H1 (cell line): Measurements from ENCODE around the gene EXOSC1. TPM values are rescaled to one million over a fixed set of nuclear protein-coding genes. Genes with fewer than 3 reads are reported as not detected.

Source experiments
- CTCF ChIA-PET: fragments of 300-600 bp; sonication (Branson Sonifier 250); formaldehyde crosslinking; loops from one replicate; lab custom pipeline; 2021; ENCODE audit not compliant: partially characterized antibody; lab: Charles Lee
- POLR2A ChIA-PET: fragments of 300-600 bp; sonication (Branson Sonifier 250); formaldehyde crosslinking; loops from one replicate; lab custom pipeline; 2021; ENCODE audit warnings: inconsistent platforms; ENCODE audit not compliant: partially characterized antibody; lab: Charles Lee
- DNase-seq, 2 experiments: peaks; one replicate each; pipeline versions ENCODE4 v3.0.0 to v3.0.0-alpha.2; 2010 to 2022; ENCODE audit warnings: low spot score in 2 of 2, low read depth in 1 of 2, mixed read lengths in 1 of 2
- FAIRE-seq: peaks from 2 replicates; lab custom pipeline; 2011; peaks lifted over from hg19 to GRCh38; lab: Jason Lieb, UNC
- H2AFZ ChIP-seq: 2 replicates; pipeline ENCODE4 v1.8.1; 2012; ENCODE audit warnings: low read length, inconsistent platforms
- H2AK5ac ChIP-seq: 2 replicates; pipeline ENCODE4 v1.6.1; 2013; ENCODE audit warnings: low read depth, low read length
- H2BK120ac ChIP-seq: replicated peaks from 2 replicates; pipeline ENCODE3; 2013; ENCODE audit warnings: low read depth, low read length, inconsistent platforms
- H2BK12ac ChIP-seq: 2 replicates; pipeline ENCODE4 v1.6.1; 2013; ENCODE audit warnings: low read depth, low read length
- H2BK15ac ChIP-seq: 2 replicates; pipeline ENCODE4 v1.6.1; 2013; ENCODE audit warnings: low read length
- H2BK20ac ChIP-seq: 2 replicates; pipeline ENCODE4 v1.6.1; 2013; ENCODE audit warnings: low read length
- H2BK5ac ChIP-seq: 2 replicates; pipeline ENCODE4 v1.6.1; 2013; ENCODE audit warnings: low read depth, low read length
- H3K14ac ChIP-seq: 2 replicates; pipeline ENCODE4 v1.6.1; 2013; ENCODE audit warnings: inconsistent platforms; ENCODE audit not compliant: insufficient read length
- H3K18ac ChIP-seq: 2 replicates; pipeline ENCODE4 v1.6.1; 2013; ENCODE audit warnings: low read length; ENCODE audit errors: extremely low read depth
- H3K23ac ChIP-seq: 2 replicates; pipeline ENCODE4 v1.6.1; 2013; ENCODE audit warnings: inconsistent platforms; ENCODE audit not compliant: insufficient read length
- H3K23me2 ChIP-seq: 2 replicates; pipeline ENCODE4 v1.6.1; 2013; ENCODE audit warnings: low read depth, low read length
- H3K27ac ChIP-seq: 2 replicates; pipeline ENCODE4 v1.6.1; 2011; ENCODE audit warnings: low read depth, low read length, inconsistent platforms
- H3K27me3 ChIP-seq, 4 experiments: replicated peaks in 1 of 4; 1 replicate in 1 of 4; 2 replicates in 3 of 4; pipeline versions ENCODE4 v1.6.1 to v1.8.1; 2011 to 2013; ENCODE audit warnings: low read length in 3 of 4, mild to moderate bottlenecking in 3 of 4, inconsistent platforms in 2 of 4, mixed read lengths in 2 of 4, moderate library complexity in 1 of 4; ENCODE audit not compliant: control insufficient read depth in 3 of 4, insufficient read depth in 3 of 4; ENCODE audit errors: extremely low read depth in 1 of 4
- H3K36me3 ChIP-seq, 4 experiments: 2 replicates each; pipeline versions ENCODE4 v1.6.1 to v1.8.1; 2011 to 2013; ENCODE audit warnings: mild to moderate bottlenecking in 4 of 4, low read length in 3 of 4, moderate library complexity in 2 of 4, control low read depth in 1 of 4, inconsistent platforms in 1 of 4; ENCODE audit not compliant: insufficient read depth in 4 of 4, control insufficient read depth in 2 of 4
- H3K4ac ChIP-seq: replicated peaks from 2 replicates; pipeline ENCODE3; 2013; ENCODE audit warnings: low read length, low read depth, mixed read lengths, inconsistent platforms; ENCODE audit not compliant: insufficient read length
- H3K4me1 ChIP-seq, 4 experiments: replicated peaks in 1 of 4; 1 replicate in 1 of 4; 2 replicates in 3 of 4; pipeline versions ENCODE4 v1.6.1 to v1.8.1; 2011 to 2013; ENCODE audit warnings: low read length in 3 of 4, inconsistent platforms in 2 of 4, mixed read lengths in 1 of 4; ENCODE audit not compliant: insufficient read depth in 4 of 4, control insufficient read depth in 3 of 4
- H3K4me2 ChIP-seq, 2 experiments: 2 replicates each; pipeline versions ENCODE4 v1.6.1 to v1.8.1; 2011 to 2013; ENCODE audit warnings: low read depth in 2 of 2, low read length in 2 of 2, control low read depth in 1 of 2, inconsistent platforms in 1 of 2, mild to moderate bottlenecking in 1 of 2; ENCODE audit not compliant: insufficient read depth in 1 of 2
- H3K4me3 ChIP-seq, 4 experiments: fragments of 200-600, 300-600 bp in 1 of 4; sonication (generic), shearing (Covaris generic), sonication (Bioruptor Twin) in 1 of 4; 2 replicates each; pipeline versions ENCODE4 v1.5.1 to v1.8.1; 2011 to 2016; ENCODE audit warnings: low read length in 4 of 4, low read depth in 3 of 4, control low read depth in 2 of 4, inconsistent platforms in 2 of 4, mild to moderate bottlenecking in 2 of 4, mixed read lengths in 1 of 4, moderate library complexity in 1 of 4; ENCODE audit not compliant: insufficient read depth in 2 of 4; ENCODE audit errors: extremely low read depth in 1 of 4
- H3K56ac ChIP-seq: replicated peaks from 2 replicates; pipeline ENCODE3; 2013; ENCODE audit warnings: low read depth, mild to moderate bottlenecking, mixed read lengths, low read length, inconsistent platforms; ENCODE audit not compliant: insufficient read length
- H3K79me1 ChIP-seq: 2 replicates; pipeline ENCODE4 v1.6.1; 2013; ENCODE audit warnings: low read depth, low read length, control low read depth
- H3K79me2 ChIP-seq, 2 experiments: 2 replicates each; pipeline versions ENCODE4 v1.6.1 to v1.8.1; 2012 to 2013; ENCODE audit warnings: low read length in 2 of 2, mild to moderate bottlenecking in 2 of 2, inconsistent platforms in 1 of 2; ENCODE audit not compliant: insufficient read depth in 2 of 2, control insufficient read depth in 1 of 2
- H3K9ac ChIP-seq, 4 experiments: replicated peaks in 1 of 4; 1 replicate in 1 of 4; 2 replicates in 3 of 4; pipeline versions ENCODE4 v1.6.1 to v1.8.1; 2011 to 2013; ENCODE audit warnings: low read depth in 3 of 4, low read length in 3 of 4, control low read depth in 2 of 4, mild to moderate bottlenecking in 2 of 4, moderate library complexity in 2 of 4, inconsistent platforms in 1 of 4; ENCODE audit errors: extremely low read depth in 1 of 4
- H3K9me3 ChIP-seq, 2 experiments: 2 replicates each; pipeline versions ENCODE4 v1.6.1 to v1.8.1; 2012 to 2013; ENCODE audit warnings: mild to moderate bottlenecking in 2 of 2, moderate library complexity in 2 of 2, control low read depth in 1 of 2, inconsistent platforms in 1 of 2, low read depth in 1 of 2, low read length in 1 of 2, mixed read lengths in 1 of 2; ENCODE audit not compliant: insufficient read depth in 2 of 2
- H4K20me1 ChIP-seq, 2 experiments: replicated peaks in 1 of 2; 2 replicates each; pipeline versions ENCODE3 to v1.8.1; 2011 to 2013; ENCODE audit warnings: inconsistent platforms in 2 of 2, low read length in 2 of 2, mild to moderate bottlenecking in 1 of 2; ENCODE audit not compliant: insufficient read depth in 2 of 2, control insufficient read depth in 1 of 2
- H4K5ac ChIP-seq: 2 replicates; pipeline ENCODE4 v1.6.1; 2013; ENCODE audit warnings: low read length, low read depth, mixed read lengths, inconsistent platforms; ENCODE audit not compliant: insufficient read length
- H4K8ac ChIP-seq: 2 replicates; pipeline ENCODE4 v1.8.0; 2013; ENCODE audit warnings: mild to moderate bottlenecking, moderate library complexity, low read length, inconsistent platforms; ENCODE audit not compliant: insufficient read depth; ENCODE audit errors: extremely low read depth
- H4K91ac ChIP-seq: replicated peaks from 2 replicates; pipeline ENCODE3; 2013; ENCODE audit warnings: low read length, mixed read lengths, inconsistent platforms; ENCODE audit not compliant: insufficient read length
- CTBP2 ChIP-seq: IDR thresholded peaks from 2 replicates; pipeline ENCODE4 v1.7.0; 2011; ENCODE audit warnings: borderline replicate concordance, mild to moderate bottlenecking, moderate library complexity, mixed read lengths, low read length; ENCODE audit not compliant: insufficient read depth, insufficient read length
- HDAC6 ChIP-seq: IDR thresholded peaks from one replicate; pipeline ENCODE4 v1.7.1; 2012; ENCODE audit warnings: low read depth, mild to moderate bottlenecking, inconsistent platforms, low read length, moderate library complexity
- KDM4A ChIP-seq: IDR thresholded peaks from one replicate; pipeline ENCODE4 v1.7.1; 2012; ENCODE audit warnings: low read depth, mild to moderate bottlenecking, moderate library complexity, low read length, inconsistent platforms; ENCODE audit not compliant: severe bottlenecking
- NRF1 ChIP-seq: IDR thresholded peaks from 2 replicates; pipeline ENCODE4 v1.6.1; 2011; ENCODE audit warnings: mild to moderate bottlenecking, low read depth, low read length, improper control_type of control experiment
- SP1 ChIP-seq: IDR thresholded peaks from 2 replicates; pipeline ENCODE4 v1.6.1; 2011; ENCODE audit warnings: low read depth, low read length
- WGBS, 2 experiments: shearing (Covaris generic) in 1 of 2; methylation state at CpG; one replicate each; pipeline versions ENCODE4 v1.1.6 to v1.1.7; 2013 to 2015; ENCODE audit warnings: low lambda C conversion rate in 2 of 2, mixed read lengths in 2 of 2, inconsistent platforms in 1 of 2, low coverage in 1 of 2, missing lambda C conversion rate in 1 of 2; ENCODE audit not compliant: insufficient replicate concordance in 2 of 2, insufficient coverage in 1 of 2, insufficient read length in 1 of 2; ENCODE audit errors: extremely low coverage in 1 of 2, missing lambda C conversion rate in 1 of 2; 5-methylcytosine and 5-hydroxymethylcytosine counted together
- polyA plus RNA-seq, 7 experiments: library from polyadenylated mRNA; depleted of rRNA in 3 of 7; stranded (reverse) in 5 of 7; unstranded in 2 of 7; fragments of >200 nt in 5 of 7; fragments of 200-250 nt in 2 of 7; gene quantifications; 1 replicate in 5 of 7; 2 replicates in 1 of 7; 4 replicates in 1 of 7; pipeline versions ENCODE4 v1.2.1 to v1.2.3, GENCODE V29; 2011 to 2013; ENCODE audit warnings: missing spikeins in 2 of 7, mixed read lengths in 2 of 7
- total RNA-seq: library from RNA; stranded (reverse); fragmentation: NEBNext Ultra II Directional; extraction: Animal tissue kit (Norgen Biotek cat#: 25700); gene quantifications from 2 replicates; pipeline ENCODE4 v1.2.1, GENCODE V29; 2021
- TF ChIP-seq, protein P1 (sequence below): IDR thresholded peaks from 2 replicates; pipeline ENCODE4 v1.6.1; 2011; ENCODE audit warnings: low read length, improper control_type of control experiment

The EXOSC1 gene
- total and polyA plus RNA-seq, 2 of the 8 experiments (the other 6 are each of a cell fraction or from before 2014, with no cell fraction given), result 52.1 to 68.1 TPM

DNA sequence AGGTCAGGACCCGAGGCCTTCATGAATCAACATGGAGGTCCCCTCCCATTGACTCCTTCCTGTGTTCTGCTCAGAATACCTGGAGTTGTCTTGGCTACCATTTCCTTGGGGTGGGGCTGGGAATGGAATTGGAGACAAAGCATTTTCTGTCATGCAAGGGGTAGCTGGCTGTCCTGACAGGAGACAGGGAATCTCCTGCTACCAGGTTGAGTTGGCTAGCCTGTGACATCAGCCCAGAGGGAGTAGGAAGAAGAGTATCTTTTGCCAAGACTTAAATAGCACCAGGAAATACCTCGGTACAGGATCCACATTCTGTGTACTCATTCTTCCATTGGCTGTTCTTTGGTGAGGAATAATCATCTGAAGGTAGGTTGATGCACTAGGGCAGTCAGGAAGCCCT, 5.0 kb upstream of the EXOSC1 start:
- no peak for FAIRE-seq
- Histone ChIP-seq H4K20me1 (peaks cover 4 to 16% of the 10 kb centered on the region in 2 experiments), H3K79me2 (peaks cover 5 to 22% of the 10 kb centered on the region in 2 experiments)

More for the DNA sequence above, 5.0 kb upstream of the EXOSC1 start:
- Histone ChIP-seq H3K79me1 (peaks cover 11% of the 10 kb centered on the region; the same call in 1 of the 2 replicates), H2AK5ac (no peak overlapping the region), H2BK120ac (no peak overlapping the region), H2BK20ac (no peak overlapping the region), H2BK15ac (no peak overlapping the region), H3K4me2 (no peak overlapping the region), H3K23ac (no peak overlapping the region), H3K36me3 (peaks cover 2 to 35% (median 20%) of the 10 kb centered on the region in 4 experiments; a peak in 7 of 8 replicates), H3K9ac (no peak overlapping the region), H3K4me1 (peaks cover 0 to 4% (median 0%) of the 10 kb centered on the region in 4 experiments; a peak in 2 of 7 replicates), H3K4me3 (no peak overlapping the region), H4K8ac (no peak overlapping the region), H3K56ac (no peak overlapping the region), H4K5ac (no peak overlapping the region), H3K4ac (no peak overlapping the region), H3K27me3 (no peaks in the 10 kb centered on the region), H3K9me3 (no peaks in the 10 kb centered on the region), H2BK5ac (no peak overlapping the region; the same call in 1 of the 2 replicates), H3K27ac (no peak overlapping the region), H2BK12ac (no peak overlapping the region), H4K91ac (no peak overlapping the region), H3K14ac (no peak overlapping the region), H2AFZ (no peak overlapping the region), H3K23me2 (peaks cover 4% of the 10 kb centered on the region; the same call in 1 of the 2 replicates), H3K18ac (no peak overlapping the region)
- DNase-seq, result no peak
- TF ChIP-seq SP1 (no peak), CTBP2 (no peak), NRF1 (no peak), HDAC6 (no peak), KDM4A (no peak)
- TF ChIP-seq, protein P1, sequence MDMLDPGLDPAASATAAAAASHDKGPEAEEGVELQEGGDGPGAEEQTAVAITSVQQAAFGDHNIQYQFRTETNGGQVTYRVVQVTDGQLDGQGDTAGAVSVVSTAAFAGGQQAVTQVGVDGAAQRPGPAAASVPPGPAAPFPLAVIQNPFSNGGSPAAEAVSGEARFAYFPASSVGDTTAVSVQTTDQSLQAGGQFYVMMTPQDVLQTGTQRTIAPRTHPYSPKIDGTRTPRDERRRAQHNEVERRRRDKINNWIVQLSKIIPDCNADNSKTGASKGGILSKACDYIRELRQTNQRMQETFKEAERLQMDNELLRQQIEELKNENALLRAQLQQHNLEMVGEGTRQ, result no peak
- ChIA-PET POLR2A (interaction anchor here (1.4 to 13.8 kb wide), 4 partner anchors 9 to 26 kb away, joined by 4 to 185 read pairs (median 54); no protein-coding TSS in a partner anchor), CTCF (interaction anchor here (1.1 to 7.2 kb wide), 2 partner anchors 15 to 83 kb away, joined by 4 to 40 read pairs; no protein-coding TSS in a partner anchor)
- WGBS, 2 experiments, result 92% methylated on average over 2 of the region's 2 CpGs; no CpG with 5 or more reads in 1 of the 2 experiments
